ENCODE data around the gene CTIF.

GRCh38 chr18:48581206-48581605, 42.4 kb downstream of the CTIF start:
- TF ChIP-seq CTCF (conservative IDR thresholded peaks at IDR 0.05; ENCODE audit: low read depth in 2 of 2) (no peak), CREB1 (CRISPR knock-in tag; IDR thresholded peaks at IDR 0.05; ENCODE audit: low read depth) (no peak), POLR2AphosphoS5 (IDR thresholded peaks at IDR 0.05; ENCODE audit: low read depth) (no peak), ETS1 (IDR thresholded peaks at IDR 0.05) (no peak), EZH2 (IDR thresholded peaks at IDR 0.05; ENCODE audit: low read depth, unreplicated experiment) (no peak), ZNF331 (CRISPR knock-in tag; IDR thresholded peaks at IDR 0.05; ENCODE audit: low read depth) (no peak), REST (IDR thresholded peaks at IDR 0.05; ENCODE audit: unreplicated experiment) (no peak), EZH2phosphoT487 (IDR thresholded peaks at IDR 0.05; ENCODE audit: unreplicated experiment) (no peak), JUNB (IDR thresholded peaks at IDR 0.05; ENCODE audit: unreplicated experiment) (no peak), ZNF462 (CRISPR knock-in tag; IDR thresholded peaks at IDR 0.05) (no peak)
